Neural cell (in vitro differentiated cells): ENCODE measurements around the gene RPL14. TPM values are rescaled to one million over a fixed set of nuclear protein-coding genes. Genes with fewer than 3 reads are reported as not detected.
A peak's percentile ranks its signal among the peaks of the same experiment; 100 is the strongest.

Source experiments
- H2AFZ ChIP-seq: fragments of 200-600, 300-800 bp; sonication (generic), shearing (Covaris generic); 2 replicates; pipeline ENCODE4 v1.6.0; 2014; ENCODE audit warnings: low read depth, mild to moderate bottlenecking, antibody characterized with exemption, low read length, moderate library complexity
- H3F3A ChIP-seq: fragments of 200-600 bp; shearing (Covaris generic); 2 replicates; pipeline ENCODE4 v1.6.1; 2016; ENCODE audit warnings: mild to moderate bottlenecking, moderate library complexity, mixed read lengths, antibody characterized with exemption, low read length; ENCODE audit not compliant: insufficient read depth, poor library complexity, severe bottlenecking
- H3K27ac ChIP-seq: fragments of 200-600, 300-800 bp; sonication (generic), shearing (Covaris generic); 2 replicates; pipeline ENCODE4 v1.5.1; 2014; ENCODE audit warnings: mild to moderate bottlenecking, low read length, moderate library complexity
- H3K27me3 ChIP-seq: fragments of 300-800, 200-600 bp; sonication (generic), shearing (Covaris generic); 2 replicates; pipeline ENCODE4 v1.6.0; 2014; ENCODE audit warnings: mild to moderate bottlenecking, low read depth, low read length, moderate library complexity; ENCODE audit not compliant: insufficient read depth
- H3K36me3 ChIP-seq: fragments of 300-800, 200-600 bp; sonication (generic), shearing (Covaris generic); 2 replicates; pipeline ENCODE4 v1.5.1; 2014; ENCODE audit warnings: mild to moderate bottlenecking, antibody characterized with exemption, low read length, moderate library complexity; ENCODE audit not compliant: insufficient read depth
- H3K4me2 ChIP-seq: fragments of 300-800, 200-600 bp; sonication (generic), shearing (Covaris generic); 2 replicates; pipeline ENCODE4 v1.6.0; 2014; ENCODE audit warnings: mild to moderate bottlenecking, low read length
- H3K4me3 ChIP-seq: fragments of 300-800, 200-600 bp; sonication (generic), shearing (Covaris generic); 2 replicates; pipeline ENCODE4 v1.5.1; 2014; ENCODE audit warnings: mild to moderate bottlenecking, low read length, moderate library complexity
- H3K79me2 ChIP-seq: fragments of 200-600 bp; shearing (Covaris generic); replicated peaks from 2 replicates; pipeline ENCODE4 v1.6.0; 2014; ENCODE audit warnings: mild to moderate bottlenecking, low read length, moderate library complexity; ENCODE audit not compliant: insufficient read depth
- H3K9ac ChIP-seq: fragments of 300-800, 200-600 bp; sonication (generic), shearing (Covaris generic); 2 replicates; pipeline ENCODE4 v1.6.1; 2016; ENCODE audit warnings: mild to moderate bottlenecking, low read length, mixed read lengths
- H3K9me2 ChIP-seq: fragments of 200-600 bp; shearing (Covaris generic); 2 replicates; pipeline ENCODE4 v1.6.1; 2016; ENCODE audit warnings: mild to moderate bottlenecking, low read length, mixed read lengths; ENCODE audit not compliant: insufficient read depth
- H3K9me3 ChIP-seq: fragments of 200-600, 300-800 bp; sonication (generic), shearing (Covaris generic); 2 replicates; pipeline ENCODE4 v1.6.1; 2016; ENCODE audit warnings: mild to moderate bottlenecking, mixed run types, low read length, moderate library complexity, mixed read lengths
- H4K20me1 ChIP-seq: fragments of 200-600 bp; shearing (Covaris generic); 2 replicates; pipeline ENCODE4 v1.6.1; 2016; ENCODE audit warnings: mild to moderate bottlenecking, mixed run types; ENCODE audit not compliant: insufficient read depth
- EP300 ChIP-seq: fragments of 450-650 bp; conservative IDR thresholded peaks from 2 replicates; pipeline ENCODE4 v1.6.1; 2014; ENCODE audit warnings: antibody characterized with exemption, mild to moderate bottlenecking, moderate library complexity; ENCODE audit not compliant: poor library complexity, severe bottlenecking
- EZH2 ChIP-seq: fragments of 200-600, 300-800 bp; shearing (Covaris generic), sonication (generic); IDR thresholded peaks from 2 replicates; pipeline ENCODE4 v1.6.1; 2014; ENCODE audit warnings: antibody characterized with exemption, low read length, borderline replicate concordance, mild to moderate bottlenecking; ENCODE audit not compliant: insufficient read depth, poor library complexity, severe bottlenecking
- MXI1 ChIP-seq: fragments of 450-650 bp; conservative IDR thresholded peaks from 2 replicates; pipeline ENCODE4 v1.6.1; 2014; ENCODE audit warnings: antibody characterized with exemption, mild to moderate bottlenecking; ENCODE audit not compliant: poor library complexity, severe bottlenecking
- POLR2AphosphoS5 ChIP-seq: IDR thresholded peaks from 2 replicates; pipeline ENCODE4 v1.6.1; 2012
- RAD21 ChIP-seq: fragments of 450-650 bp; conservative IDR thresholded peaks from 2 replicates; pipeline ENCODE4 v1.6.1; 2014; ENCODE audit warnings: antibody characterized with exemption, mild to moderate bottlenecking, moderate library complexity
- SMC3 ChIP-seq: fragments of 450-650 bp; conservative IDR thresholded peaks from 2 replicates; pipeline ENCODE4 v1.6.1; 2014; ENCODE audit warnings: antibody characterized with exemption, mild to moderate bottlenecking, moderate library complexity; ENCODE audit not compliant: poor library complexity
- TAF1 ChIP-seq: IDR thresholded peaks from 2 replicates; pipeline ENCODE4 v1.6.1; 2012; ENCODE audit warnings: low read depth
- polyA plus RNA-seq: library from polyadenylated mRNA; depleted of rRNA; stranded (reverse); fragments of >200 nt; gene quantifications from 2 replicates; pipeline ENCODE4 v1.2.3, GENCODE V29; 2014
- TF ChIP-seq, protein P1 (sequence below): IDR thresholded peaks from 2 replicates; pipeline ENCODE4 v1.6.1; 2012; ENCODE audit warnings: borderline replicate concordance
- TF ChIP-seq, protein P2 (sequence below): fragments of 450-650 bp; IDR thresholded peaks from 2 replicates; pipeline ENCODE4 v1.5.1; 2014; ENCODE audit warnings: antibody characterized with exemption, mild to moderate bottlenecking, moderate library complexity; ENCODE audit not compliant: poor library complexity, severe bottlenecking

RPL14 gene
- polyA plus RNA-seq, 1 donor from 2014 or later, result 273 TPM

DNA sequence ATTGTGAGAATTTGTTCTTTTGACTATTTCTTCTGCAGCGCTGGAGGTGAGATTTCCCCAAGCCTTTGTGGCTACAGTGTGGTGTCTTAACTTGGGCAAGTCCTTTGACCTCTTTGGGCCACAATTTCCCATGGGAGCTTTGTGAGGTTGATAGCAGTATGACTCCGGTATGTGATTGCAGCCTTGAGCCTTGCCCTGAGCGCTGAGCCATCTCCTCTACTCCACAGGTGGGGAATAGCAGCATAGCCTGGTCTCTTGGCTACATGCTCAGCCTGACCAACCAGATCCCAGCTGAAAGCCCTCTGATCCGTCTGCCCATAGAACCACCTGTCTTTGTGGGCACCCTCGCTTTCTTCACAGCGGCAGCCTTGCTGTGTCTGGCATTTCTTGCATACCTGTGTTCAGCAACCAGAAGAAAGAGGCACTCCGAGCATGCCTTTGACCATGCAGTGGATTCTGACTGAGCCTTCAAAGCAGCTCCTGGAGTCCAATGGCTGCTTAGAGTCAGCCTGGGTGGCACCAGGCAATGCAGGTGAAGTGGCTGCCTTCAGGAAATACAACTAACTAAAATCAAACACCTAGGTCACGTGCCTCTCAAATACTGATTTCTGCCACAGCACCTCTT, 30.0 kb upstream of the RPL14 start:
- H3K27me3 ChIP-seq, result no peaks in the 10 kb centered on the region

DNA sequence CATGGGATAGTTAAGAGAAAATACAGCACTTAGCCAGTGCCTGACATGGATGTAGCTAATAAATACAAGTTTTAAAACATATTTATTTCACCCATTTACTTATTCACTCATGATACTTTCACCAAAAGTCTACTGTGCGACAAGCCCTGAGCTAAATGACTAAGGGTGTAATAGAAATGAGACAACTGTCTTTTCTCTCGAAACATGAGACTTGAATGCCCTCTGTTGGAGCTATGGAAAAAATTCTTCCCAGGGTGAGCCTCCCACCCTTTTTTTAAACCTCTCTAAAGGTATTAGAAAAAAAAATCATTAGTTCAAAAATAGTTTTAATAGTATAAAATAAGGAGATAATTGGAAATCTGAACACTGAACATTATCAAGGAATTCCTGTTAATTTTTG, 24.3 kb upstream of the RPL14 start:
- Histone ChIP-seq H3K9ac (no peak overlapping the region), H3K4me2 (no peak overlapping the region), H2AFZ (no peak overlapping the region), H3K9me3 (no peaks in the 10 kb centered on the region), H3K27me3 (no peaks in the 10 kb centered on the region), H3F3A (no peaks in the 10 kb centered on the region), H3K4me3 (no peak overlapping the region), H3K27ac (no peak overlapping the region), H3K36me3 (no peaks in the 10 kb centered on the region), H4K20me1 (no peaks in the 10 kb centered on the region), H3K9me2 (no peaks in the 10 kb centered on the region), H3K79me2 (no peaks in the 10 kb centered on the region)
- no peak for TF ChIP-seq TAF1
- TF ChIP-seq SMC3, result peak; percentile 39

More for the DNA sequence above, 30.0 kb upstream of the RPL14 start:
- Histone ChIP-seq H3K27ac (no peak overlapping the region), H2AFZ (no peak overlapping the region), H3K9me2 (no peaks in the 10 kb centered on the region), H3K9me3 (no peaks in the 10 kb centered on the region), H3K9ac (no peak overlapping the region), H4K20me1 (no peaks in the 10 kb centered on the region), H3K79me2 (no peaks in the 10 kb centered on the region), H3K4me3 (no peak overlapping the region), H3K36me3 (no peaks in the 10 kb centered on the region), H3K4me2 (no peak overlapping the region), H3F3A (no peaks in the 10 kb centered on the region)
- TF ChIP-seq SMC3 (no peak), RAD21 (no peak), MXI1 (no peak)
- TF ChIP-seq, protein P1, sequence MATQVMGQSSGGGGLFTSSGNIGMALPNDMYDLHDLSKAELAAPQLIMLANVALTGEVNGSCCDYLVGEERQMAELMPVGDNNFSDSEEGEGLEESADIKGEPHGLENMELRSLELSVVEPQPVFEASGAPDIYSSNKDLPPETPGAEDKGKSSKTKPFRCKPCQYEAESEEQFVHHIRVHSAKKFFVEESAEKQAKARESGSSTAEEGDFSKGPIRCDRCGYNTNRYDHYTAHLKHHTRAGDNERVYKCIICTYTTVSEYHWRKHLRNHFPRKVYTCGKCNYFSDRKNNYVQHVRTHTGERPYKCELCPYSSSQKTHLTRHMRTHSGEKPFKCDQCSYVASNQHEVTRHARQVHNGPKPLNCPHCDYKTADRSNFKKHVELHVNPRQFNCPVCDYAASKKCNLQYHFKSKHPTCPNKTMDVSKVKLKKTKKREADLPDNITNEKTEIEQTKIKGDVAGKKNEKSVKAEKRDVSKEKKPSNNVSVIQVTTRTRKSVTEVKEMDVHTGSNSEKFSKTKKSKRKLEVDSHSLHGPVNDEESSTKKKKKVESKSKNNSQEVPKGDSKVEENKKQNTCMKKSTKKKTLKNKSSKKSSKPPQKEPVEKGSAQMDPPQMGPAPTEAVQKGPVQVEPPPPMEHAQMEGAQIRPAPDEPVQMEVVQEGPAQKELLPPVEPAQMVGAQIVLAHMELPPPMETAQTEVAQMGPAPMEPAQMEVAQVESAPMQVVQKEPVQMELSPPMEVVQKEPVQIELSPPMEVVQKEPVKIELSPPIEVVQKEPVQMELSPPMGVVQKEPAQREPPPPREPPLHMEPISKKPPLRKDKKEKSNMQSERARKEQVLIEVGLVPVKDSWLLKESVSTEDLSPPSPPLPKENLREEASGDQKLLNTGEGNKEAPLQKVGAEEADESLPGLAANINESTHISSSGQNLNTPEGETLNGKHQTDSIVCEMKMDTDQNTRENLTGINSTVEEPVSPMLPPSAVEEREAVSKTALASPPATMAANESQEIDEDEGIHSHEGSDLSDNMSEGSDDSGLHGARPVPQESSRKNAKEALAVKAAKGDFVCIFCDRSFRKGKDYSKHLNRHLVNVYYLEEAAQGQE, result no peak

DNA sequence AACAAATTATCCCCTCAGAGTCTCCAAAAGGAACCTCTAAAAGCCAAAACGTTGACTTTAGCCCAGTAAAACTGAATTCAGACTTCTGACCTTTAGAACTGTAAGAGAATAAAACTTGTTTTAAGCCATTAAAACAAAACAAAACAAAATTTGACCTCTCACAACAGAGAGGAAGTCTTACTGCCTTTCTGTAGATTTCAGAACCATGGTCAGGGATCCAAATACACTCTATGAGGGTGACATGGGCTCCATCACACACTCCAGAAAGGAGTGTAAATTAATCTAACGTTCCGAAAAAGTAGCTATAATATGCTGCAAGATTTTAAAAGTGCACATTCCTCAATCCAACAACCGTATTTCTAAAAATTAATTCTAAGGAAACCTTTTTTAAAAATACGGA, 19.2 kb upstream of the RPL14 start:
- Histone ChIP-seq H3K4me3 (no peak overlapping the region), H3K36me3 (no peaks in the 10 kb centered on the region), H2AFZ (no peak overlapping the region)

More for the DNA sequence above, 19.2 kb upstream of the RPL14 start:
- H3K9me2 ChIP-seq, result no peaks in the 10 kb centered on the region
- H3K9ac ChIP-seq, result no peak overlapping the region
- no peak overlapping the region for H3K27ac ChIP-seq
- TF ChIP-seq, protein P1, result no peak
- no peak for TF ChIP-seq MXI1
- TF ChIP-seq, protein P2, sequence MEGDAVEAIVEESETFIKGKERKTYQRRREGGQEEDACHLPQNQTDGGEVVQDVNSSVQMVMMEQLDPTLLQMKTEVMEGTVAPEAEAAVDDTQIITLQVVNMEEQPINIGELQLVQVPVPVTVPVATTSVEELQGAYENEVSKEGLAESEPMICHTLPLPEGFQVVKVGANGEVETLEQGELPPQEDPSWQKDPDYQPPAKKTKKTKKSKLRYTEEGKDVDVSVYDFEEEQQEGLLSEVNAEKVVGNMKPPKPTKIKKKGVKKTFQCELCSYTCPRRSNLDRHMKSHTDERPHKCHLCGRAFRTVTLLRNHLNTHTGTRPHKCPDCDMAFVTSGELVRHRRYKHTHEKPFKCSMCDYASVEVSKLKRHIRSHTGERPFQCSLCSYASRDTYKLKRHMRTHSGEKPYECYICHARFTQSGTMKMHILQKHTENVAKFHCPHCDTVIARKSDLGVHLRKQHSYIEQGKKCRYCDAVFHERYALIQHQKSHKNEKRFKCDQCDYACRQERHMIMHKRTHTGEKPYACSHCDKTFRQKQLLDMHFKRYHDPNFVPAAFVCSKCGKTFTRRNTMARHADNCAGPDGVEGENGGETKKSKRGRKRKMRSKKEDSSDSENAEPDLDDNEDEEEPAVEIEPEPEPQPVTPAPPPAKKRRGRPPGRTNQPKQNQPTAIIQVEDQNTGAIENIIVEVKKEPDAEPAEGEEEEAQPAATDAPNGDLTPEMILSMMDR, result no peak
- TF ChIP-seq TAF1, result no peak
- no peak for TF ChIP-seq RAD21
- no peak for TF ChIP-seq EP300
- TF ChIP-seq SMC3, result no peak
- TF ChIP-seq POLR2AphosphoS5, result no peak
- no peak for TF ChIP-seq EZH2
- no peaks in the 10 kb centered on the region for H3F3A ChIP-seq
- no peaks in the 10 kb centered on the region for H3K27me3 ChIP-seq
- no peaks in the 10 kb centered on the region for H3K9me3 ChIP-seq
- no peaks in the 10 kb centered on the region for H4K20me1 ChIP-seq
- H3K79me2 ChIP-seq, result no peaks in the 10 kb centered on the region
- H3K4me2 ChIP-seq, result no peak overlapping the region
